HEK293 (cell line): ENCODE results near the gene DYNLRB2.

Experiments used
- KLF10 ChIP-seq: fragments of 450-650 bp; IDR thresholded peaks from 2 replicates; pipeline ENCODE4 v1.5.1; 2018; ENCODE audit warnings: missing biosample characterization, mild to moderate bottlenecking, missing genetic modification characterization
- KLF9 ChIP-seq: fragments of 450-650 bp; formaldehyde crosslinking; IDR thresholded peaks from 2 replicates; pipeline ENCODE4 v1.5.1; 2016; ENCODE audit warnings: missing biosample characterization, missing genetic modification characterization, low read depth
- MZF1 ChIP-seq: fragments of 450-650 bp; formaldehyde crosslinking; IDR thresholded peaks from 2 replicates; pipeline ENCODE4 v1.5.1; 2017; ENCODE audit warnings: missing biosample characterization, missing genetic modification characterization, borderline replicate concordance
- REPIN1 ChIP-seq: fragments of 450-650 bp; formaldehyde crosslinking; IDR thresholded peaks from 2 replicates; pipeline ENCODE4 v1.5.1; 2017; ENCODE audit warnings: missing biosample characterization, missing genetic modification characterization, low read depth
- ZBTB17 ChIP-seq: fragments of 450-650 bp; formaldehyde crosslinking; IDR thresholded peaks from 2 replicates; pipeline ENCODE4 v1.5.1; 2016; ENCODE audit warnings: missing biosample characterization, missing genetic modification characterization
- ZEB2 ChIP-seq: fragments of 450-650 bp; formaldehyde crosslinking; IDR thresholded peaks from 2 replicates; pipeline ENCODE4 v1.5.1; 2016; ENCODE audit warnings: missing biosample characterization, missing genetic modification characterization
- ZFP41 ChIP-seq: fragments of 450-650 bp; formaldehyde crosslinking; IDR thresholded peaks from 2 replicates; pipeline ENCODE4 v1.5.1; 2016; ENCODE audit warnings: missing biosample characterization, missing genetic modification characterization, borderline replicate concordance
- ZNF146 ChIP-seq: fragments of 450-650 bp; formaldehyde crosslinking; IDR thresholded peaks from 2 replicates; pipeline ENCODE4 v1.5.1; 2016; ENCODE audit warnings: missing biosample characterization, missing genetic modification characterization
- ZNF175 ChIP-seq: fragments of 450-650 bp; formaldehyde crosslinking; IDR thresholded peaks from 2 replicates; pipeline ENCODE4 v1.5.1; 2016; ENCODE audit warnings: missing biosample characterization, missing genetic modification characterization
- ZNF366 ChIP-seq: fragments of 450-650 bp; formaldehyde crosslinking; conservative IDR thresholded peaks from 2 replicates; pipeline ENCODE4 v1.5.1; 2016; ENCODE audit warnings: missing biosample characterization, missing genetic modification characterization
- ZNF416 ChIP-seq: fragments of 450-650 bp; formaldehyde crosslinking; IDR thresholded peaks from 2 replicates; pipeline ENCODE4 v1.5.1; 2016; ENCODE audit warnings: missing biosample characterization, missing genetic modification characterization
- ZNF548 ChIP-seq: fragments of 450-650 bp; formaldehyde crosslinking; IDR thresholded peaks from 2 replicates; pipeline ENCODE4 v1.5.1; 2016; ENCODE audit warnings: missing biosample characterization, missing genetic modification characterization
- ZNF558 ChIP-seq: fragments of 450-650 bp; formaldehyde crosslinking; IDR thresholded peaks from 2 replicates; pipeline ENCODE4 v1.5.1; 2016; ENCODE audit warnings: missing biosample characterization, missing genetic modification characterization
- ZNF660 ChIP-seq: fragments of 450-650 bp; IDR thresholded peaks from 2 replicates; pipeline ENCODE4 v1.5.1; 2018; ENCODE audit warnings: missing biosample characterization, mild to moderate bottlenecking, missing genetic modification characterization
- TF ChIP-seq, protein P1 (sequence below): fragments of 450-650 bp; formaldehyde crosslinking; IDR thresholded peaks from 2 replicates; pipeline ENCODE4 v1.5.1; 2016; ENCODE audit warnings: missing biosample characterization, missing genetic modification characterization
- TF ChIP-seq, protein P2 (sequence below): sonication (generic); formaldehyde crosslinking; IDR thresholded peaks from 2 replicates; pipeline ENCODE4 v1.8.1; 2022; ENCODE audit warnings: mild to moderate bottlenecking, moderate library complexity, missing genetic modification reagents
- TF ChIP-seq, protein P3 (sequence below): fragments of 450-650 bp; formaldehyde crosslinking; IDR thresholded peaks from 2 replicates; pipeline ENCODE4 v1.5.1; 2017; ENCODE audit warnings: missing biosample characterization, missing genetic modification characterization
- TF ChIP-seq, protein P4 (sequence below): fragments of 450-650 bp; formaldehyde crosslinking; IDR thresholded peaks from 2 replicates; pipeline ENCODE4 v1.5.1; 2017; ENCODE audit warnings: missing biosample characterization, missing genetic modification characterization
- TF ChIP-seq, protein P5 (sequence below): fragments of 450-650 bp; formaldehyde crosslinking; IDR thresholded peaks from 2 replicates; pipeline ENCODE4 v1.5.1; 2017; ENCODE audit warnings: missing biosample characterization, missing genetic modification characterization
- TF ChIP-seq, protein P6 (sequence below): fragments of 450-650 bp; formaldehyde crosslinking; IDR thresholded peaks from 2 replicates; pipeline ENCODE4 v1.5.1; 2016; ENCODE audit warnings: missing biosample characterization, missing genetic modification characterization
- TF ChIP-seq, protein P7 (sequence below): fragments of 450-650 bp; formaldehyde crosslinking; IDR thresholded peaks from 2 replicates; pipeline ENCODE4 v1.5.1; 2016; ENCODE audit warnings: missing biosample characterization, missing genetic modification characterization
- TF ChIP-seq, protein P8 (sequence below): fragments of 450-650 bp; formaldehyde crosslinking; optimal IDR thresholded peaks from 2 replicates; pipeline ENCODE3; 2016; ENCODE audit warnings: missing biosample characterization, mild to moderate bottlenecking, missing genetic modification characterization
- TF ChIP-seq, protein P9 (sequence below): IDR thresholded peaks from 2 replicates; pipeline ENCODE4 v1.6.1; 2011; ENCODE audit warnings: mild to moderate bottlenecking, low read depth, low read length, borderline replicate concordance

DYNLRB2 gene

DNA sequence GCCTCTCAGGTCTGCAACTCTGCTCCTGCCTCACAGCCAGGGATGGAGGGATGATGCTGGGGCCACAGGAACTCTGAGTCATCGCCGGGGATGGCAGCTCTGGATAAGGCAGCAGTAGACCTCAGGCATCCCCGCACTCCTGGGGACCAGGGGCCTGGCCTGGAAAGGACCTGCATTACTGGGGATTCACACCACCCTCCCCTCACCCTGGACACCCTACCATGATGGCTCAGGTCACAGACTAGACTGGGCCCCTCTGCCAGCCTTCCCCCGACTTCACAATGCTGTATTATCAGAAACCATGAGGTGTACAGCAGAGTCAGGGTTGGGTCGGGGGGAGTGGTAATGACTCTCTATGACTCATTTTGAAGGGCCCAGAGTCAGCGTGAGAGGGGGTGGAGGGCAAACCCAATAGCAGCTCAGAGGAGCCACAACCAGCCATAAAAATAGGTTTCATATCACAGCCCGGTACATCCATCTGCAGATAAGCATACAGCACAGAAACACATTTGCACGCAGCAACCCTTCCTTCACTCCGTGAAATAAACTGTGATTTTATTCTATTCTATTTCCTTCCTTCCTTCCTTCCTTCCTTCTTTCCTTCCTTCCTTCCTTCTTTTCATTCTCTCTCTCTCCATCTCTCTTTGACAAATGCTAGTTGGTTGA, 28.8 kb downstream of the DYNLRB2 start (continued):
- TF ChIP-seq KLF9 (tag by site-specific recombination) = peak; percentile 70
- no peak for TF ChIP-seq ZNF558
- peak; percentile 52; the same call in 1 of the 2 replicates for TF ChIP-seq ZNF660 (tag by site-specific recombination)
- TF ChIP-seq, protein P1, sequence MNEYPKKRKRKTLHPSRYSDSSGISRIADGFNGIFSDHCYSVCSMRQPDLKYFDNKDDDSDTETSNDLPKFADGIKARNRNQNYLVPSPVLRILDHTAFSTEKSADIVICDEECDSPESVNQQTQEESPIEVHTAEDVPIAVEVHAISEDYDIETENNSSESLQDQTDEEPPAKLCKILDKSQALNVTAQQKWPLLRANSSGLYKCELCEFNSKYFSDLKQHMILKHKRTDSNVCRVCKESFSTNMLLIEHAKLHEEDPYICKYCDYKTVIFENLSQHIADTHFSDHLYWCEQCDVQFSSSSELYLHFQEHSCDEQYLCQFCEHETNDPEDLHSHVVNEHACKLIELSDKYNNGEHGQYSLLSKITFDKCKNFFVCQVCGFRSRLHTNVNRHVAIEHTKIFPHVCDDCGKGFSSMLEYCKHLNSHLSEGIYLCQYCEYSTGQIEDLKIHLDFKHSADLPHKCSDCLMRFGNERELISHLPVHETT (tag by site-specific recombination) = no peak; the same call in 1 of the 2 replicates
- no peak for TF ChIP-seq ZNF146
- peak; percentile 60; the same call in 1 of the 2 replicates for TF ChIP-seq ZEB2 (tag by site-specific recombination)
- TF ChIP-seq ZNF548 (tag by site-specific recombination) = no peak
- TF ChIP-seq MZF1 = peak; percentile 95
- TF ChIP-seq, protein P2, sequence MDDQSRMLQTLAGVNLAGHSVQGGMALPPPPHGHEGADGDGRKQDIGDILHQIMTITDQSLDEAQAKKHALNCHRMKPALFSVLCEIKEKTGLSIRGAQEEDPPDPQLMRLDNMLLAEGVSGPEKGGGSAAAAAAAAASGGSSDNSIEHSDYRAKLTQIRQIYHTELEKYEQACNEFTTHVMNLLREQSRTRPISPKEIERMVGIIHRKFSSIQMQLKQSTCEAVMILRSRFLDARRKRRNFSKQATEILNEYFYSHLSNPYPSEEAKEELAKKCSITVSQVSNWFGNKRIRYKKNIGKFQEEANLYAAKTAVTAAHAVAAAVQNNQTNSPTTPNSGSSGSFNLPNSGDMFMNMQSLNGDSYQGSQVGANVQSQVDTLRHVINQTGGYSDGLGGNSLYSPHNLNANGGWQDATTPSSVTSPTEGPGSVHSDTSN = no peak
- TF ChIP-seq, protein P3, sequence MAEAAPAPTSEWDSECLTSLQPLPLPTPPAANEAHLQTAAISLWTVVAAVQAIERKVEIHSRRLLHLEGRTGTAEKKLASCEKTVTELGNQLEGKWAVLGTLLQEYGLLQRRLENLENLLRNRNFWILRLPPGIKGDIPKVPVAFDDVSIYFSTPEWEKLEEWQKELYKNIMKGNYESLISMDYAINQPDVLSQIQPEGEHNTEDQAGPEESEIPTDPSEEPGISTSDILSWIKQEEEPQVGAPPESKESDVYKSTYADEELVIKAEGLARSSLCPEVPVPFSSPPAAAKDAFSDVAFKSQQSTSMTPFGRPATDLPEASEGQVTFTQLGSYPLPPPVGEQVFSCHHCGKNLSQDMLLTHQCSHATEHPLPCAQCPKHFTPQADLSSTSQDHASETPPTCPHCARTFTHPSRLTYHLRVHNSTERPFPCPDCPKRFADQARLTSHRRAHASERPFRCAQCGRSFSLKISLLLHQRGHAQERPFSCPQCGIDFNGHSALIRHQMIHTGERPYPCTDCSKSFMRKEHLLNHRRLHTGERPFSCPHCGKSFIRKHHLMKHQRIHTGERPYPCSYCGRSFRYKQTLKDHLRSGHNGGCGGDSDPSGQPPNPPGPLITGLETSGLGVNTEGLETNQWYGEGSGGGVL (tag by site-specific recombination) = peak; percentile 84
- TF ChIP-seq ZNF175 (tag by site-specific recombination) = no peak
- TF ChIP-seq, protein P4, sequence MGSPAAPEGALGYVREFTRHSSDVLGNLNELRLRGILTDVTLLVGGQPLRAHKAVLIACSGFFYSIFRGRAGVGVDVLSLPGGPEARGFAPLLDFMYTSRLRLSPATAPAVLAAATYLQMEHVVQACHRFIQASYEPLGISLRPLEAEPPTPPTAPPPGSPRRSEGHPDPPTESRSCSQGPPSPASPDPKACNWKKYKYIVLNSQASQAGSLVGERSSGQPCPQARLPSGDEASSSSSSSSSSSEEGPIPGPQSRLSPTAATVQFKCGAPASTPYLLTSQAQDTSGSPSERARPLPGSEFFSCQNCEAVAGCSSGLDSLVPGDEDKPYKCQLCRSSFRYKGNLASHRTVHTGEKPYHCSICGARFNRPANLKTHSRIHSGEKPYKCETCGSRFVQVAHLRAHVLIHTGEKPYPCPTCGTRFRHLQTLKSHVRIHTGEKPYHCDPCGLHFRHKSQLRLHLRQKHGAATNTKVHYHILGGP = no peak; the same call in 1 of the 2 replicates
- TF ChIP-seq ZFP41 (tag by site-specific recombination) = no peak
- TF ChIP-seq, protein P5, sequence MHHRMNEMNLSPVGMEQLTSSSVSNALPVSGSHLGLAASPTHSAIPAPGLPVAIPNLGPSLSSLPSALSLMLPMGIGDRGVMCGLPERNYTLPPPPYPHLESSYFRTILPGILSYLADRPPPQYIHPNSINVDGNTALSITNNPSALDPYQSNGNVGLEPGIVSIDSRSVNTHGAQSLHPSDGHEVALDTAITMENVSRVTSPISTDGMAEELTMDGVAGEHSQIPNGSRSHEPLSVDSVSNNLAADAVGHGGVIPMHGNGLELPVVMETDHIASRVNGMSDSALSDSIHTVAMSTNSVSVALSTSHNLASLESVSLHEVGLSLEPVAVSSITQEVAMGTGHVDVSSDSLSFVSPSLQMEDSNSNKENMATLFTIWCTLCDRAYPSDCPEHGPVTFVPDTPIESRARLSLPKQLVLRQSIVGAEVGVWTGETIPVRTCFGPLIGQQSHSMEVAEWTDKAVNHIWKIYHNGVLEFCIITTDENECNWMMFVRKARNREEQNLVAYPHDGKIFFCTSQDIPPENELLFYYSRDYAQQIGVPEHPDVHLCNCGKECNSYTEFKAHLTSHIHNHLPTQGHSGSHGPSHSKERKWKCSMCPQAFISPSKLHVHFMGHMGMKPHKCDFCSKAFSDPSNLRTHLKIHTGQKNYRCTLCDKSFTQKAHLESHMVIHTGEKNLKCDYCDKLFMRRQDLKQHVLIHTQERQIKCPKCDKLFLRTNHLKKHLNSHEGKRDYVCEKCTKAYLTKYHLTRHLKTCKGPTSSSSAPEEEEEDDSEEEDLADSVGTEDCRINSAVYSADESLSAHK = peak; percentile 23; the same call in 1 of the 2 replicates
- no peak for TF ChIP-seq ZNF416 (tag by site-specific recombination)
- peak; percentile 95 for TF ChIP-seq ZNF366 (tag by site-specific recombination)
- TF ChIP-seq, protein P6, sequence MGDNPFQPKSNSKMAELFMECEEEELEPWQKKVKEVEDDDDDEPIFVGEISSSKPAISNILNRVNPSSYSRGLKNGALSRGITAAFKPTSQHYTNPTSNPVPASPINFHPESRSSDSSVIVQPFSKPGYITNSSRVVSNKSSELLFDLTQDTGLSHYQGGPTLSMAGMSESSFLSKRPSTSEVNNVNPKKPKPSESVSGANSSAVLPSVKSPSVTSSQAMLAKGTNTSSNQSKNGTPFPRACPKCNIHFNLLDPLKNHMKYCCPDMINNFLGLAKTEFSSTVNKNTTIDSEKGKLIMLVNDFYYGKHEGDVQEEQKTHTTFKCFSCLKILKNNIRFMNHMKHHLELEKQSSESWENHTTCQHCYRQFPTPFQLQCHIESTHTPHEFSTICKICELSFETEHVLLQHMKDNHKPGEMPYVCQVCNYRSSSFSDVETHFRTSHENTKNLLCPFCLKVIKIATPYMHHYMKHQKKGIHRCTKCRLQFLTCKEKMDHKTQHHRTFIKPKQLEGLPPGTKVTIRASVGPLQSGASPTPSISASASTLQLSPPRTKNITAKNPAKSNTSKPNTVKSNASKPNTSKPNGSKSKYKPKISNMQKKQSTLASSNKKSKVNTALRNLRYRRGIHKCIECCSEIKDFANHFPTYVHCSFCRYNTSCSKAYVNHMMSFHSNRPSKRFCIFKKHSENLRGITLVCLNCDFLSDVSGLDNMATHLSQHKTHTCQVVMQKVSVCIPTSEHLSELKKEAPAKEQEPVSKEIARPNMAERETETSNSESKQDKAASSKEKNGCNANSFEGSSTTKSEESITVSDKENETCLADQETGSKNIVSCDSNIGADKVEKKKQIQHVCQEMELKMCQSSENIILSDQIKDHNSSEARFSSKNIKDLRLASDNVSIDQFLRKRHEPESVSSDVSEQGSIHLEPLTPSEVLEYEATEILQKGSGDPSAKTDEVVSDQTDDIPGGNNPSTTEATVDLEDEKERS (tag by site-specific recombination) = no peak
- no peak; the same call in 1 of the 2 replicates for TF ChIP-seq KLF10 (tag by site-specific recombination)
- TF ChIP-seq, protein P7, sequence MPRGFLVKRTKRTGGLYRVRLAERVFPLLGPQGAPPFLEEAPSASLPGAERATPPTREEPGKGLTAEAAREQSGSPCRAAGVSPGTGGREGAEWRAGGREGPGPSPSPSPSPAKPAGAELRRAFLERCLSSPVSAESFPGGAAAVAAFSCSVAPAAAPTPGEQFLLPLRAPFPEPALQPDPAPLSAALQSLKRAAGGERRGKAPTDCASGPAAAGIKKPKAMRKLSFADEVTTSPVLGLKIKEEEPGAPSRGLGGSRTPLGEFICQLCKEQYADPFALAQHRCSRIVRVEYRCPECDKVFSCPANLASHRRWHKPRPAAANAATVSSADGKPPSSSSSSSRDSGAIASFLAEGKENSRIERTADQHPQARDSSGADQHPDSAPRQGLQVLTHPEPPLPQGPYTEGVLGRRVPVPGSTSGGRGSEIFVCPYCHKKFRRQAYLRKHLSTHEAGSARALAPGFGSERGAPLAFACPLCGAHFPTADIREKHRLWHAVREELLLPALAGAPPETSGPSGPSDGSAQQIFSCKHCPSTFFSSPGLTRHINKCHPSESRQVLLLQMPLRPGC (tag by site-specific recombination) = no peak
- peak; percentile 74 for TF ChIP-seq ZBTB17 (tag by site-specific recombination)
- TF ChIP-seq REPIN1 (tag by site-specific recombination) = no peak
- TF ChIP-seq, protein P8, sequence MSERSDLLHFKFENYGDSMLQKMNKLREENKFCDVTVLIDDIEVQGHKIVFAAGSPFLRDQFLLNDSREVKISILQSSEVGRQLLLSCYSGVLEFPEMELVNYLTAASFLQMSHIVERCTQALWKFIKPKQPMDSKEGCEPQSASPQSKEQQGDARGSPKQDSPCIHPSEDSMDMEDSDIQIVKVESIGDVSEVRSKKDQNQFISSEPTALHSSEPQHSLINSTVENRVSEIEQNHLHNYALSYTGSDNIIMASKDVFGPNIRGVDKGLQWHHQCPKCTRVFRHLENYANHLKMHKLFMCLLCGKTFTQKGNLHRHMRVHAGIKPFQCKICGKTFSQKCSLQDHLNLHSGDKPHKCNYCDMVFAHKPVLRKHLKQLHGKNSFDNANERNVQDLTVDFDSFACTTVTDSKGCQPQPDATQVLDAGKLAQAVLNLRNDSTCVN (tag by site-specific recombination) = no peak
- TF ChIP-seq, protein P9, sequence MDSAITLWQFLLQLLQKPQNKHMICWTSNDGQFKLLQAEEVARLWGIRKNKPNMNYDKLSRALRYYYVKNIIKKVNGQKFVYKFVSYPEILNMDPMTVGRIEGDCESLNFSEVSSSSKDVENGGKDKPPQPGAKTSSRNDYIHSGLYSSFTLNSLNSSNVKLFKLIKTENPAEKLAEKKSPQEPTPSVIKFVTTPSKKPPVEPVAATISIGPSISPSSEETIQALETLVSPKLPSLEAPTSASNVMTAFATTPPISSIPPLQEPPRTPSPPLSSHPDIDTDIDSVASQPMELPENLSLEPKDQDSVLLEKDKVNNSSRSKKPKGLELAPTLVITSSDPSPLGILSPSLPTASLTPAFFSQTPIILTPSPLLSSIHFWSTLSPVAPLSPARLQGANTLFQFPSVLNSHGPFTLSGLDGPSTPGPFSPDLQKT = no peak
